PC-3 (cell line): ENCODE data around the gene AMPD3. TPM values are rescaled to one million over a fixed set of nuclear protein-coding genes. Genes with fewer than 3 reads are reported as not detected.

Experiments
- ATAC-seq: fragments of 200-7000 bp; cut with Tn5 transposase; 2 replicates; pipeline ENCODE4 v1.9.1; 2020; ENCODE audit warnings: mild to moderate bottlenecking, moderate library complexity
- BruUV-seq: library from RNA; stranded (reverse); fragments of 400-500 nt; replicated peaks from 2 replicates; lab custom pipeline; 2021; lab: Mats Ljungman, UMichigan
- CTCF ChIA-PET: fragments of 300-600 bp; sonication (Branson Sonifier 250); formaldehyde crosslinking; loops from one replicate; lab custom pipeline; 2022; ENCODE audit warnings: antibody characterized with exemption; lab: Charles Lee
- POLR2A ChIA-PET: fragments of 300-600 bp; sonication (Branson Sonifier 250); formaldehyde crosslinking; loops from one replicate; lab custom pipeline; 2022; ENCODE audit warnings: antibody characterized with exemption; ENCODE audit not compliant: unreplicated experiment; lab: Charles Lee
- DNase-seq: peaks from one replicate; pipeline ENCODE4 v3.0.0-alpha.2; 2015
- H2AFZ ChIP-seq: fragments of 300-600 bp; sonication (generic); 2 replicates; pipeline ENCODE4 v1.6.0; 2016; ENCODE audit warnings: antibody characterized with exemption, low read length
- H3F3A ChIP-seq: fragments of 300-600 bp; sonication (generic); one replicate; pipeline ENCODE4 v1.6.0; 2017; ENCODE audit warnings: antibody characterized with exemption, low read length, control low read depth, mild to moderate bottlenecking; ENCODE audit not compliant: unreplicated experiment
- H3K27ac ChIP-seq: fragments of 300-600 bp; sonication (generic); 2 replicates; pipeline ENCODE4 v1.5.1; 2016; ENCODE audit warnings: mild to moderate bottlenecking, low read length
- H3K27me3 ChIP-seq: fragments of 300-600 bp; sonication (generic); 2 replicates; pipeline ENCODE4 v1.6.1; 2016; ENCODE audit warnings: low read length, mixed read lengths
- H3K36me3 ChIP-seq: fragments of 300-600 bp; sonication (generic); 2 replicates; pipeline ENCODE4 v1.6.1; 2016; ENCODE audit warnings: low read depth, mixed run types, low read length, mixed read lengths
- H3K4me1 ChIP-seq: fragments of 300-600 bp; sonication (generic); 2 replicates; pipeline ENCODE4 v1.5.1; 2016; ENCODE audit warnings: low read length; ENCODE audit not compliant: insufficient read depth
- H3K4me2 ChIP-seq: fragments of 300-600 bp; sonication (generic); 2 replicates; pipeline ENCODE4 v1.6.0; 2016; ENCODE audit warnings: low read length
- H3K4me3 ChIP-seq: fragments of 300-600 bp; sonication (generic); 2 replicates; pipeline ENCODE4 v1.5.1; 2016; ENCODE audit warnings: mild to moderate bottlenecking, low read length, mixed read lengths
- H3K79me2 ChIP-seq: fragments of 300-600 bp; sonication (generic); 2 replicates; pipeline ENCODE4 v1.6.1; 2017; ENCODE audit warnings: low read length, mixed read lengths
- H3K9ac ChIP-seq: fragments of 300-600 bp; sonication (generic); 2 replicates; pipeline ENCODE4 v1.6.0; 2016; ENCODE audit warnings: mild to moderate bottlenecking, low read length
- H3K9me2 ChIP-seq: fragments of 300-600 bp; sonication (generic); replicated peaks from 2 replicates; pipeline ENCODE4 v1.6.1; 2016; ENCODE audit warnings: mixed run types, low read length, mixed read lengths
- H3K9me3 ChIP-seq: fragments of 300-600 bp; sonication (generic); 2 replicates; pipeline ENCODE4 v1.6.1; 2016; ENCODE audit warnings: low read length, mixed read lengths
- H4K20me1 ChIP-seq: fragments of 300-600 bp; sonication (generic); 2 replicates; pipeline ENCODE4 v1.6.1; 2016; ENCODE audit warnings: low read length, mixed read lengths
- CTCF ChIP-seq: fragments of 300-600 bp; sonication (generic); conservative IDR thresholded peaks from 2 replicates; pipeline ENCODE4 v1.5.1; 2017; ENCODE audit warnings: antibody characterized with exemption, low read depth, mild to moderate bottlenecking, low read length
- EZH2 ChIP-seq: fragments of 300-600 bp; sonication (generic); IDR thresholded peaks from one replicate; pipeline ENCODE4 v1.6.1; 2017; ENCODE audit warnings: antibody characterized with exemption, mild to moderate bottlenecking, low read length; ENCODE audit not compliant: unreplicated experiment
- EZH2phosphoT487 ChIP-seq: fragments of 300-600 bp; sonication (generic); IDR thresholded peaks from 2 replicates; pipeline ENCODE4 v1.6.1; 2018; ENCODE audit warnings: mild to moderate bottlenecking, antibody characterized with exemption, low read length, borderline replicate concordance
- intact Hi-C: fragments of 100-400 bp; cut with micrococcal nuclease; formaldehyde crosslinking; loops from 2 replicates; pipeline ENCODE4 v1.9.0; 2023
- total RNA-seq: library from RNA; depleted of rRNA; stranded (reverse); fragments of >200 nt; gene quantifications from 2 replicates; pipeline ENCODE4 v1.2.3, GENCODE V29; 2014

AMPD3 gene
- total RNA-seq, 1 experiment from 2014 or later = 11.8 TPM

- H3K9me3 ChIP-seq = no peaks in the 10 kb centered on the region
- no peak for ATAC-seq
- H3K27me3 ChIP-seq = no peaks in the 10 kb centered on the region
- no TSS peak for BruUV-seq
- no peak overlapping the region for H3K4me3 ChIP-seq
- ChIA-PET CTCF (no interaction called here), POLR2A (no interaction called here)
- DNase-seq = no peak
- no peaks in the 10 kb centered on the region for H3F3A ChIP-seq
- intact Hi-C loops = no loop called here
- H3K4me1 ChIP-seq = peaks cover 43% of the 10 kb centered on the region
- H3K9ac ChIP-seq = no peak overlapping the region
- H3K27ac ChIP-seq = no peak overlapping the region
- H3K4me2 ChIP-seq = no peak overlapping the region
- no peak overlapping the region for H2AFZ ChIP-seq
- no peaks in the 10 kb centered on the region for H4K20me1 ChIP-seq
- H3K36me3 ChIP-seq = no peaks in the 10 kb centered on the region; the same call in 1 of the 2 replicates
- no peaks in the 10 kb centered on the region for H3K9me2 ChIP-seq
- TF ChIP-seq CTCF (no peak), EZH2 (no peak), EZH2phosphoT487 (no peak)
- H3K79me2 ChIP-seq = 0 out of 2 replicates have a peak, but pooled peaks cover 9% of the 10 kb centered on the region
These were observed 32.1 kb downstream of the AMPD3 start for GRCh38 chr11:10487002-10487647.

- Histone ChIP-seq H3K79me2 (0 out of 2 replicates have a peak, but pooled peaks cover 9% of the 10 kb centered on the region), H3K4me2 (peak overlapping the region; percentile 62; the same call in 1 of the 2 replicates), H3K36me3 (no peaks in the 10 kb centered on the region; the same call in 1 of the 2 replicates), H3K9me2 (no peaks in the 10 kb centered on the region), H4K20me1 (no peaks in the 10 kb centered on the region), H2AFZ (no peak overlapping the region), H3K9ac (no peak overlapping the region), H3F3A (no peaks in the 10 kb centered on the region), H3K4me1 (peaks cover 43% of the 10 kb centered on the region), H3K27ac (peak overlapping the region; percentile 44), H3K27me3 (no peaks in the 10 kb centered on the region), H3K4me3 (no peak overlapping the region), H3K9me3 (no peaks in the 10 kb centered on the region)
- BruUV-seq = no TSS peak
- peak; percentile 79 for ATAC-seq
- peak; percentile 88 for DNase-seq
- intact Hi-C loops = no loop called here
- no peak for TF ChIP-seq CTCF
- no peak for TF ChIP-seq EZH2
- TF ChIP-seq EZH2phosphoT487 = no peak
- ChIA-PET POLR2A (no interaction called here), CTCF (interaction anchor here (0.8 kb wide), 1 partner anchor 52 kb away, joined by 3 read pairs; the partner anchor contains the start of gene RNF141)
These were observed 33.3 kb downstream of the AMPD3 start for GRCh38 chr11:10488121-10488933.
